Neural progenitor cell (in vitro differentiated cells): ENCODE measurements around the gene DIDO1. TPM values are rescaled to one million over a fixed set of nuclear protein-coding genes. Genes with fewer than 3 reads are reported as not detected.
A peak's percentile ranks its signal among the peaks of the same experiment; 100 is the strongest.

Experiments used
- DNase-seq: peaks from one replicate; pipeline ENCODE4 v3.0.0-alpha.2; 2016; ENCODE audit warnings: low spot score
- H2AFZ ChIP-seq: fragments of 200-600 bp; sonication (generic); replicated peaks from 2 replicates; pipeline ENCODE4 v1.6.1; 2016; ENCODE audit warnings: antibody characterized with exemption
- H3F3A ChIP-seq: fragments of 200-600 bp; sonication (generic); 2 replicates; pipeline ENCODE4 v1.6.1; 2016; ENCODE audit warnings: antibody characterized with exemption, low read depth
- H3K27ac ChIP-seq: fragments of 200-600 bp; sonication (generic); 2 replicates; pipeline ENCODE4 v1.5.1; 2016; ENCODE audit warnings: mild to moderate bottlenecking
- H3K27me3 ChIP-seq: fragments of 200-600 bp; sonication (generic); 2 replicates; pipeline ENCODE4 v1.6.1; 2016; ENCODE audit warnings: mild to moderate bottlenecking, moderate library complexity
- H3K36me3 ChIP-seq: fragments of 200-600 bp; sonication (generic); 2 replicates; pipeline ENCODE4 v1.5.1; 2016
- H3K4me1 ChIP-seq: fragments of 200-600 bp; sonication (generic); 2 replicates; pipeline ENCODE4 v1.6.1; 2016; ENCODE audit warnings: mixed run types
- H3K4me2 ChIP-seq: fragments of 200-600 bp; sonication (generic); 2 replicates; pipeline ENCODE4 v1.6.1; 2016
- H3K4me3 ChIP-seq: fragments of 200-600 bp; sonication (generic); 2 replicates; pipeline ENCODE4 v1.5.1; 2016
- H3K79me2 ChIP-seq: fragments of 200-600 bp; sonication (generic); 2 replicates; pipeline ENCODE4 v1.6.1; 2016; ENCODE audit warnings: low read depth
- H3K9ac ChIP-seq: fragments of 200-600 bp; sonication (generic); 2 replicates; pipeline ENCODE4 v1.6.1; 2016
- H3K9me3 ChIP-seq: fragments of 200-600 bp; sonication (generic); 2 replicates; pipeline ENCODE4 v1.5.1; 2016; ENCODE audit warnings: low read depth
- H4K20me1 ChIP-seq: fragments of 200-600 bp; sonication (generic); 2 replicates; pipeline ENCODE4 v1.6.1; 2016; ENCODE audit warnings: low read depth
- H3K27ac Mint-ChIP-seq: 3 replicates; pipeline ENCODE4 v1.8.0; 2021; ENCODE audit warnings: mixed read lengths
- H3K27me3 Mint-ChIP-seq: 2 replicates; pipeline ENCODE4 v1.8.0; 2022; ENCODE audit warnings: low read depth, mild to moderate bottlenecking, inconsistent platforms, moderate library complexity, mixed read lengths; ENCODE audit not compliant: insufficient read depth
- H3K36me3 Mint-ChIP-seq: 3 replicates; pipeline ENCODE4 v1.8.0; 2021; ENCODE audit warnings: mixed read lengths
- H3K4me1 Mint-ChIP-seq: 3 replicates; pipeline ENCODE4 v1.8.0; 2021; ENCODE audit warnings: mixed read lengths
- H3K4me3 Mint-ChIP-seq: 3 replicates; pipeline ENCODE4 v1.8.0; 2021; ENCODE audit warnings: mild to moderate bottlenecking, moderate library complexity, mixed read lengths
- H3K9me3 Mint-ChIP-seq: 3 replicates; pipeline ENCODE4 v1.8.0; 2020; ENCODE audit warnings: mixed read lengths
- EZH2 ChIP-seq: fragments of 200-600 bp; sonication (generic); IDR thresholded peaks from 2 replicates; pipeline ENCODE4 v1.6.1; 2017; ENCODE audit warnings: antibody characterized with exemption, mild to moderate bottlenecking, moderate library complexity
- EZH2phosphoT487 ChIP-seq: fragments of 200-600 bp; sonication (generic); IDR thresholded peaks from 2 replicates; pipeline ENCODE4 v1.6.1; 2017; ENCODE audit warnings: antibody characterized with exemption
- total RNA-seq: library from RNA; depleted of rRNA; stranded (reverse); fragments of >200 nt; gene quantifications from 2 replicates; pipeline ENCODE4 v1.2.3, GENCODE V29; 2015; ENCODE audit warnings: low replicate concordance
- TF ChIP-seq, protein P1 (sequence below): fragments of 200-600 bp; sonication (generic); IDR thresholded peaks from 2 replicates; pipeline ENCODE4 v1.5.1; 2017; ENCODE audit warnings: antibody characterized with exemption, mild to moderate bottlenecking

DIDO1 gene
- total RNA-seq, 1 donor from 2014 or later: 64.5 TPM

DNA sequence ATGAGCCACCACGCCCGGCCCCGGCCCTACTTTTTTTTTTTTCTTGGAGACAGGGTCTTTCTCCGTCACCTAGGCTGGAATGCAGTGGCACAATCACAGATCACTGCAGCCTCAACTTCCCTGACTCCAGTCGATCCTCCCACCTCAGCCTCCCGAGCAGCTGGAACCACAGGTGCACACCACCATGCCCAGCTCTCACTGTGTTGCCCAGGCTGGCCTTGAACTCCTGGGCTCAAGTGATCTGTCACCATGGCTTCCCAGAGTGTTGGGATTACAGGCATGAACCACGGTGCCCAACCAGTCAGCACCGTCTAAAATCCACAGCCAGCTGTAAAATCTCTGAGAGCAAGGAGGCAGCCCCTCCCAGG lies 43.6 kb upstream of the DIDO1 start:
- TF ChIP-seq, protein P1, sequence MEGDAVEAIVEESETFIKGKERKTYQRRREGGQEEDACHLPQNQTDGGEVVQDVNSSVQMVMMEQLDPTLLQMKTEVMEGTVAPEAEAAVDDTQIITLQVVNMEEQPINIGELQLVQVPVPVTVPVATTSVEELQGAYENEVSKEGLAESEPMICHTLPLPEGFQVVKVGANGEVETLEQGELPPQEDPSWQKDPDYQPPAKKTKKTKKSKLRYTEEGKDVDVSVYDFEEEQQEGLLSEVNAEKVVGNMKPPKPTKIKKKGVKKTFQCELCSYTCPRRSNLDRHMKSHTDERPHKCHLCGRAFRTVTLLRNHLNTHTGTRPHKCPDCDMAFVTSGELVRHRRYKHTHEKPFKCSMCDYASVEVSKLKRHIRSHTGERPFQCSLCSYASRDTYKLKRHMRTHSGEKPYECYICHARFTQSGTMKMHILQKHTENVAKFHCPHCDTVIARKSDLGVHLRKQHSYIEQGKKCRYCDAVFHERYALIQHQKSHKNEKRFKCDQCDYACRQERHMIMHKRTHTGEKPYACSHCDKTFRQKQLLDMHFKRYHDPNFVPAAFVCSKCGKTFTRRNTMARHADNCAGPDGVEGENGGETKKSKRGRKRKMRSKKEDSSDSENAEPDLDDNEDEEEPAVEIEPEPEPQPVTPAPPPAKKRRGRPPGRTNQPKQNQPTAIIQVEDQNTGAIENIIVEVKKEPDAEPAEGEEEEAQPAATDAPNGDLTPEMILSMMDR: no peak
- TF ChIP-seq EZH2: no peak
- TF ChIP-seq EZH2phosphoT487: no peak
- Histone ChIP-seq H3K4me1 (peaks cover 11% of the 10 kb centered on the region), H3K27ac (no peak overlapping the region), H3K4me2 (no peak overlapping the region), H3K27me3 (peaks cover 38% of the 10 kb centered on the region), H3K9me3 (no peaks in the 10 kb centered on the region), H3K4me3 (no peak overlapping the region), H4K20me1 (peaks cover 8% of the 10 kb centered on the region), H3K36me3 (no peaks in the 10 kb centered on the region), H3K79me2 (no peaks in the 10 kb centered on the region), H3K9ac (no peak overlapping the region), H3F3A (peaks cover 6% of the 10 kb centered on the region), H2AFZ (no peak overlapping the region)
- Mint-ChIP-seq H3K27ac (no peak overlapping the region), H3K4me1 (peaks cover 19% of the 10 kb centered on the region), H3K36me3 (no peaks in the 10 kb centered on the region), H3K27me3 (peaks cover 28% of the 10 kb centered on the region), H3K4me3 (no peak overlapping the region), H3K9me3 (no peaks in the 10 kb centered on the region)
- DNase-seq: no peak

DNA sequence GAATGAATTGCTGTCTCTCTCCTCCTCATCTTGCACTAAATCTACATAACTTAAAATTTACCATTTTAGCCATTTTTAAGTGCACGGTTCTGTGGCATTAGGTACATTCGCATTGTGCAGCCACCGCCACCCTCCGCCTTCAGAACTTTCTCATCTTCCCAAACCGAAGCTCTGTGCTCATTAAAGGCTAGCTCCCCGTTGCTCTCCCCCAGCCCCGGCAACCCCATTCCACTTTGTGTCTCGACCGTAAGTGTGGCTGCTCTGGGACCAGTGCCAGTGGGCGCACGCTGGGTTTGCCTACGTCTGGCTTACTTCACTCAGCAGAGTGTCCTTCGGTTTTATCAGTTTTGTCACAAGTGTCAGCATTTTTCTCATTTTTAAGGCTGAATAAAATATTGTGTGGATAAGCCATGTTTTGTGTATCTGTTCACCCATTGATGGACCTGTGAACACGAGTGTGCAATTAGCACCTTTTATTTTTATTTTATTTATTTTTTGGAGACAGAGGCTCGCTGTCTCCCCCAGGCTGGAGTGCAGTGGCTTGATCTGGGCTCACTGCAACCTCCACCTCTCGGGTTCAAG lies 43.0 kb upstream of the DIDO1 start:
- Mint-ChIP-seq H3K9me3 (no peaks in the 10 kb centered on the region), H3K4me1 (peaks cover 14% of the 10 kb centered on the region), H3K36me3 (no peaks in the 10 kb centered on the region), H3K27ac (peak overlapping the region; percentile 76), H3K27me3 (peaks cover 21% of the 10 kb centered on the region), H3K4me3 (no peak overlapping the region)
- Histone ChIP-seq H3F3A (peaks cover 2% of the 10 kb centered on the region), H2AFZ (no peak overlapping the region), H4K20me1 (peaks cover 4% of the 10 kb centered on the region), H3K79me2 (no peaks in the 10 kb centered on the region), H3K9me3 (no peaks in the 10 kb centered on the region), H3K27me3 (peaks cover 31% of the 10 kb centered on the region), H3K4me2 (no peak overlapping the region), H3K4me1 (peaks cover 6% of the 10 kb centered on the region), H3K36me3 (no peaks in the 10 kb centered on the region), H3K9ac (no peak overlapping the region), H3K4me3 (no peak overlapping the region), H3K27ac (no peak overlapping the region)
- TF ChIP-seq EZH2: no peak
- TF ChIP-seq, protein P1: no peak
- TF ChIP-seq EZH2phosphoT487: no peak
- no peak for DNase-seq

DNA sequence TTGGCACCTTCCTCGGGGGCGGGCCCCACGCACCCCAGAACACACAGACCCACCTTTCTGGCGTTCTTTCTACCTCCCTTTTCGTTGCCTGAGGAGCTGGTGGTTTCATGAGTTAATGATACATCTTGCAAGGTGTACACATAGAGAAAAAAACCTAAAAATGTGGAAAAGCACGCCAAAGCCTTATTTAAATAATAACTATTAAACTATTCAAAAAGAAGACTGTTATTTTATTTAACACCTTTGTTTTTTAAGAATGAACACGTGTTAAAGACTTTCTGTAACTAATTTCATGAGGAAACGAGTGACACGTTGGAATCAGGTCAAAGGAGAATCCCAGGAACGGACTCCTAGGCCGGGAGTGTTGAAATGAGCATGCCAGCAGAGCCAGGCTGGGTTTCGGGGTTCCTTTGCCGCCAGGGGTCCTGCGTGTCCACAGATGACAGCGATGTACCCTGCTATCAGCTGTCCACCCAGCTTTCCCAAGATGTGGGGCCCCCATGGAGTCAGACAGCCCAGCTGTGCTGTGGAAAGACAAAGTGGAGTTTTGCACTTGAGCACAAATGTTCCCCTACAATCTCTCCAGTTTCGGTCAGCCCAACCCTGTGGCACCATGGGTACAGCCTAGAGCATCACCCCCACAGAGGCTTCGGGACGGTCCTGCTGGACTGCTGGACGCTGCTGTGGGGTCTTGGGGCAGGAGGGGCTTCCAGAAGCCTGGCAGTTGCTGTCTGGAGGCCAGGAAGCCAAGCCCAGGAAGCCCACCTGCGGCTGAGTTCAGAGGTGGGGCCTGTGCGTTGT lies 42.3 kb upstream of the DIDO1 start:
- Histone ChIP-seq H3K79me2 (no peaks in the 10 kb centered on the region), H3F3A (no peaks in the 10 kb centered on the region), H3K9ac (no peak overlapping the region), H3K27me3 (peaks cover 24% of the 10 kb centered on the region), H3K4me3 (no peak overlapping the region), H4K20me1 (no peaks in the 10 kb centered on the region), H3K36me3 (no peaks in the 10 kb centered on the region), H2AFZ (no peak overlapping the region), H3K4me1 (peaks cover 4% of the 10 kb centered on the region), H3K27ac (no peak overlapping the region), H3K4me2 (no peak overlapping the region), H3K9me3 (no peaks in the 10 kb centered on the region)
- Mint-ChIP-seq H3K4me1 (peaks cover 11% of the 10 kb centered on the region), H3K27me3 (peaks cover 14% of the 10 kb centered on the region), H3K36me3 (no peaks in the 10 kb centered on the region), H3K9me3 (no peaks in the 10 kb centered on the region), H3K27ac (no peak overlapping the region), H3K4me3 (no peak overlapping the region)
- TF ChIP-seq, protein P1: no peak
- TF ChIP-seq EZH2phosphoT487 (no peak), EZH2 (no peak)
- no peak for DNase-seq
